GF-D8 (cell line): ENCODE measurements around the gene WDR81.
A peak's percentile ranks its signal among the peaks of the same experiment; 100 is the strongest.
"Not testable (repeated sequence)": the region's sequence is repeated elsewhere in the genome, so short reads cannot be mapped to it uniquely, and the experiment has no call there.

Source experiments
- DNase-seq: peaks from one replicate; lab custom pipeline; 2025; lab: John Stamatoyannopoulos, UW

Gene WDR81

GRCh38 chr17:1724351-1724868 is at the start of gene WDR81:
Gene WDR81 (plus strand): TSS chr17:1724704. CDS start chr17:1724960, 256 bp downstream.
- peak; percentile 15 for DNase-seq

- no peak for DNase-seq
These were observed 48.1 kb upstream of the WDR81 start for GRCh38 chr17:1676401-1676800.

- DNase-seq: peak; percentile 32
These were observed 41.0 kb upstream of the WDR81 start for GRCh38 chr17:1683459-1683858.

GRCh38 chr17:1684378-1685189 is 39.9 kb upstream of the WDR81 start, which contains the start of gene PRPF8:
Gene PRPF8 (minus strand): TSS chr17:1684867. CDS start chr17:1684571, 296 bp downstream.
- DNase-seq: peak; percentile 78

- no peak for DNase-seq
These were observed 38.4 kb upstream of the WDR81 start for GRCh38 chr17:1686086-1686485.

GRCh38 chr17:1688405-1688804 is 36.1 kb upstream of the WDR81 start:
- not testable (repeated sequence) for DNase-seq

GRCh38 chr17:1690544-1691221 is 33.8 kb upstream of the WDR81 start:
- DNase-seq: no peak

- DNase-seq: no peak
These were observed 31.2 kb upstream of the WDR81 start for GRCh38 chr17:1693339-1693738.

- DNase-seq: no peak
These were observed 29.1 kb upstream of the WDR81 start for GRCh38 chr17:1695365-1695764.

- no peak for DNase-seq
These were observed 26.8 kb upstream of the WDR81 start for GRCh38 chr17:1697681-1698080.

GRCh38 chr17:1699891-1700290 is 24.6 kb upstream of the WDR81 start:
- not testable (repeated sequence) for DNase-seq

GRCh38 chr17:1703063-1703462 is 21.4 kb upstream of the WDR81 start:
- DNase-seq: no peak

- no peak for DNase-seq
These were observed 19.5 kb upstream of the WDR81 start for GRCh38 chr17:1705004-1705403.

GRCh38 chr17:1707107-1707506 is 17.4 kb upstream of the WDR81 start:
- DNase-seq: no peak

GRCh38 chr17:1708791-1709346 is 15.6 kb upstream of the WDR81 start:
- not testable (repeated sequence) for DNase-seq

- DNase-seq: no peak
These were observed 15.0 kb upstream of the WDR81 start for GRCh38 chr17:1709403-1709951.

GRCh38 chr17:1709971-1710806 is 14.3 kb upstream of the WDR81 start, which contains the start of gene TLCD2:
Gene TLCD2 (minus strand): TSS chr17:1710377. CDS start chr17:1710242, 135 bp downstream.
- DNase-seq: no peak

GRCh38 chr17:1710807-1711553 is 13.5 kb upstream of the WDR81 start:
- no peak for DNase-seq

GRCh38 chr17:1711804-1712203 is 12.7 kb upstream of the WDR81 start:
- no peak for DNase-seq

GRCh38 chr17:1712271-1712670 is 12.2 kb upstream of the WDR81 start:
- no peak for DNase-seq
